Right lobe of liver (tissue), 6 donors: Measurements from ENCODE around the gene METTL13. TPM values are rescaled to one million over a fixed set of nuclear protein-coding genes. Genes with fewer than 3 reads are reported as not detected.

Experiments used
- ATAC-seq, 4 donors: fragments of 200-7000 bp; cut with Tn5 transposase; one replicate each; pipeline ENCODE4 v1.9.1; 2020; ENCODE audit warnings: mild to moderate bottlenecking in 4 of 4, moderate library complexity in 4 of 4
- DNase-seq, 3 donors: peaks; one replicate each; pipeline ENCODE4 v3.0.0-alpha.2; 2020
- H3K27ac ChIP-seq, 3 donors: fragments of 200-600 bp; one replicate each; pipeline ENCODE4 v1.8.0; 2022
- H3K27me3 ChIP-seq, 2 donors: fragments of 200-600 bp; one replicate each; pipeline ENCODE4 v1.8.0; 2022
- H3K36me3 ChIP-seq, 4 donors: fragments of 200-600 bp; sonication (generic) in 1 of 4; one replicate each; pipeline versions ENCODE4 v1.5.1 to v1.8.0; 2017 to 2022; ENCODE audit warnings: control low read depth in 1 of 4
- H3K4me1 ChIP-seq, 4 donors: fragments of 200-600 bp; sonication (generic) in 1 of 4; one replicate each; pipeline versions ENCODE4 v1.5.1 to v1.8.0; 2017 to 2022; ENCODE audit warnings: control low read depth in 1 of 4
- H3K4me3 ChIP-seq, 3 donors: fragments of 200-600 bp; one replicate each; pipeline ENCODE4 v1.8.0; 2022
- H3K9me3 ChIP-seq, 4 donors: fragments of 200-600 bp; sonication (generic) in 1 of 4; one replicate each; pipeline versions ENCODE4 v1.5.1 to v1.8.0; 2017 to 2022; ENCODE audit warnings: control low read depth in 1 of 4
- CTCF ChIP-seq, 4 donors: fragments of 200-600 bp in 3 of 4; fragments of 450-650 bp in 1 of 4; IDR thresholded peaks; one replicate each; pipeline versions ENCODE4 v1.5.1 to v1.8.0; 2016 to 2022; ENCODE audit warnings: antibody characterized with exemption in 4 of 4, mild to moderate bottlenecking in 2 of 4
- POLR2A ChIP-seq: fragments of 450-650 bp; IDR thresholded peaks from one replicate; pipeline ENCODE4 v1.6.1; 2017; ENCODE audit warnings: antibody characterized with exemption, mild to moderate bottlenecking
- WGBS: methylation state at CpG from one replicate; pipeline ENCODE4 v1.1.6; 2018; ENCODE audit warnings: low coverage, low lambda C conversion rate; ENCODE audit not compliant: insufficient coverage; ENCODE audit errors: missing lambda C conversion rate; 5-methylcytosine and 5-hydroxymethylcytosine counted together
- intact Hi-C, 2 donors: fragments of 100-400 bp; cut with DNase I; formaldehyde crosslinking; loops; one replicate each; pipeline versions ENCODE4 v1.11.2 to v1.14.1; 2022
- total RNA-seq, 6 experiments: library from RNA; depleted of rRNA in 2 of 6; stranded (reverse); fragments of >200 nt in 2 of 6; fragmentation: NEBNext Ultra II Directional in 3 of 6; extraction: Animal tissue kit (Norgen Biotek cat#: 25700) in 3 of 6; gene quantifications; one replicate each; pipeline versions ENCODE4 v1.1.0 to v1.2.4, GENCODE V29; 2016 to 2023
- donor health status: DM: no; HTN: yes; CAD: no.
- donor health status: DM: no; HTN: no; CAD: no.
- donor health status: DM: no; HTN: no; CAD: no.
- donor health status: DM: no; HTN: yes; CAD: no.
- donor health status: DM: no; HTN: yes; CAD: no.

METTL13 gene
- total RNA-seq, 6 experiments from 2014 or later: 8.9 to 14.4 (median 11.9) TPM

- no peak overlapping the region for H3K4me3 ChIP-seq
- ATAC-seq: no peak
- H3K27ac ChIP-seq: no peak overlapping the region
- intact Hi-C loops: no loop called here
- 71% methylated on average over 2 of the region's 2 CpGs for WGBS
- H3K36me3 ChIP-seq: no peaks in the 10 kb centered on the region
- no peaks in the 10 kb centered on the region for H3K4me1 ChIP-seq
- no peak for DNase-seq
- H3K27me3 ChIP-seq: no peaks in the 10 kb centered on the region
- H3K9me3 ChIP-seq: no peaks in the 10 kb centered on the region
- no peak for TF ChIP-seq CTCF (IDR thresholded peaks at IDR 0.05)
- TF ChIP-seq POLR2A: no peak
These were observed 28.3 kb upstream of the METTL13 start for GRCh38 chr1:171753182-171753581.

- no peak overlapping the region for H3K27ac ChIP-seq
- no peak for ATAC-seq
These were observed 27.6 kb upstream of the METTL13 start for GRCh38 chr1:171753685-171754352.

GRCh38 chr1:171754353-171754705 is 27.1 kb upstream of the METTL13 start:
- no peak for ATAC-seq
- Histone ChIP-seq H3K4me1 (no peaks in the 10 kb centered on the region), H3K9me3 (no peaks in the 10 kb centered on the region), H3K27me3 (no peaks in the 10 kb centered on the region), H3K36me3 (no peaks in the 10 kb centered on the region), H3K27ac (no peak overlapping the region), H3K4me3 (no peak overlapping the region)
- 76% methylated on average over 4 of the region's 4 CpGs for WGBS
- DNase-seq: no peak
- intact Hi-C loops: no loop called here
- no peak for TF ChIP-seq CTCF (IDR thresholded peaks at IDR 0.05)
- no peak for TF ChIP-seq POLR2A

More at GRCh38 chr1:171753685-171754352, 27.6 kb upstream of the METTL13 start:
- 39% methylated on average over 4 of the region's 4 CpGs for WGBS
- Histone ChIP-seq H3K9me3 (no peaks in the 10 kb centered on the region), H3K36me3 (no peaks in the 10 kb centered on the region), H3K4me3 (no peak overlapping the region), H3K4me1 (no peaks in the 10 kb centered on the region), H3K27me3 (no peaks in the 10 kb centered on the region)
- TF ChIP-seq POLR2A: no peak
- TF ChIP-seq CTCF (IDR thresholded peaks at IDR 0.05): no peak
- no peak for DNase-seq
- intact Hi-C loops: no loop called here

GRCh38 chr1:171754971-171755370 is 26.5 kb upstream of the METTL13 start:
- Histone ChIP-seq H3K36me3 (no peaks in the 10 kb centered on the region), H3K4me1 (no peaks in the 10 kb centered on the region), H3K27me3 (no peaks in the 10 kb centered on the region), H3K9me3 (no peaks in the 10 kb centered on the region), H3K4me3 (no peak overlapping the region), H3K27ac (no peak overlapping the region)
- TF ChIP-seq POLR2A (no peak), CTCF (IDR thresholded peaks at IDR 0.05) (no peak)
- DNase-seq (no peak), ATAC-seq (no peak)
- intact Hi-C loops: no loop called here
- 78% methylated on average over 1 of the region's 1 CpG for WGBS
